ENCODE data around the gene CHKA.

CHKA gene

DNA sequence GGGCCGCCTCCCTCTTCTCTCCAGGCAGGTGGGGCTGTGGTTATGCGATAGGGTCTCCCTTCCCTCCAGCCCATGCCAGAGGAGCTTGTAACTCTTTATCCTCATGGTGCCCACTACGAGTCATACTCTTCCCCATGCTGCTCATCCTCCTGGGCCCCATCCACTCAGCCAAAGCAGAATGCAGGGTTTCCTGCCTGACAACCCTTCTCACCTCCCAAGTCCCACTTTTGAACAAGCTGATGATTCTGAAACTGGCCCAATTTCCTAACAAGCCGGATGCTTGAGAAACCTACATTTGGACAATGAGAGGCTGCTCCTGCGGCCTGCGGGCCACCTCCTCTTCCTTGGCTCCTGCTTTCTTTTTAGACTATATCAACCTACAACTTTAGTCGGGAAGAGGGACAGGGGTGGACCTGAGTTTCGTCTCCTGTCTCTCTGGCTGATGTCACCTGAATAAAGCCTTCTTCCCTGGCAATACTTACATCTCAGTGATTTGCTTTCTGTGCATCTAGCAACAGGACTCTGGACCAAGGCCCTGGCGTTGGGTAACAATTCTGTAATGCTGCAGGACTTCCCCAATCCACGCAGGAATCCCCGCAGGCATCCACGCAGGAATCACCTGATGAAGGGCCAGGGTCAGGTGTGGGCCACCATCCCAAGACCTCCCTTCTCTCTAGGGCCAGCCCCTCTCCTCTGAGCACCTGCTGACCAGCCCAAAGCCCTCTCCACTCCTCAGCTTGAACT, 92.2 kb downstream of the CHKA start:
- DNase-seq: no peak

- no peak for DNase-seq
Observed at GRCh38 chr11:68027667-68028066, 93.5 kb downstream of the CHKA start.

GRCh38 chr11:68026391-68027105, 94.6 kb downstream of the CHKA start:
- no peak for DNase-seq

DNA sequence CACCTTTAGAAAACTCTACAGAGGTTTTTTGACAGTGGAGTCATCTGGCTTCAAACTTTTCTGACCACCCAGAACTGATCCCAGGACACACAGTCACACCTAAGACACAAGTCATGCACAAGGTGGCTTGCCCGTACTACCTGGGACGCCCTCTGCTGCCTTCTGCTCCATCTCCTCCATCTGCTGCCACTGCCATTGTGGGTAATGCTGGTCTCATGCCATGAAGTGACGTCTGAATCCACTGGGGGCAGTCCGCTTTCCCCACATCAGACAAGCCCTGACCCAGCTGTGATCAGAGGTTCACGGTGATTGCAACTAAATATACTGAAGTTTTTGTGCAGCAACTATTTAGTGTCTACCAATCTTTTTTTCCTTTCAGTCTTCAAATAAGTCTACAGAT, 96.1 kb downstream of the CHKA start:
- DNase-seq: no peak

GRCh38 chr11:68024508-68024907, 96.7 kb downstream of the CHKA start:
- no peak for DNase-seq

GRCh38 chr11:68022531-68022930, 98.7 kb downstream of the CHKA start:
- no peak for DNase-seq

DNA sequence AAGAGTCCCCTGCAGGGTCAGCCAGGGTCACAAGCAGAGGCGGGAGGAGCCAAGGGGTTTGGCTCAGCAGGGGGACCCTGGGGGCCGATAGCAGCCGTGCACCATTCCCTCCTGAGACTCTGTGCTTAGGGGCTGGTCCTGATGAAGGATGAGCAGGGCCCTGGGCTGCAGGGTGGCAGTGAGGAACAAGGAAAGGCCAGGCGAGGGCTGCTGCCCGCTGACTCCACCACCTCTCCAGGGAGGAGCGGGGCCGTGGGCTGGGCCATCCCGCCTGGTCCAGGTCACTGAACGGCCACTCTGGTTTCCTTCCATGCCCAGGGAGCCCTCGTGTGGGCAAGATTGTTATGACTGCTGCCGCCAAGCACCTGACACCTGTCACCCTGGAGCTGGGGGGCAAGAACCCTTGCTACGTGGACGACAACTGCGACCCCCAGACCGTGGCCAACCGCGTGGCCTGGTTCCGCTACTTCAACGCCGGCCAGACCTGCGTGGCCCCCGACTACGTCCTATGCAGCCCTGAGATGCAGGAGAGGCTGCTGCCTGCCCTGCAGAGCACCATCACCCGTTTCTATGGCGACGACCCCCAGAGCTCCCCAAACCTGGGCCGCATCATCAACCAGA, 99.9 kb downstream of the CHKA start:
- no peak for DNase-seq

- no peak for DNase-seq
Observed at GRCh38 chr11:68020575-68020974, 100.6 kb downstream of the CHKA start.

- no peak for DNase-seq
Observed at GRCh38 chr11:68019486-68019885, 101.7 kb downstream of the CHKA start.

DNA sequence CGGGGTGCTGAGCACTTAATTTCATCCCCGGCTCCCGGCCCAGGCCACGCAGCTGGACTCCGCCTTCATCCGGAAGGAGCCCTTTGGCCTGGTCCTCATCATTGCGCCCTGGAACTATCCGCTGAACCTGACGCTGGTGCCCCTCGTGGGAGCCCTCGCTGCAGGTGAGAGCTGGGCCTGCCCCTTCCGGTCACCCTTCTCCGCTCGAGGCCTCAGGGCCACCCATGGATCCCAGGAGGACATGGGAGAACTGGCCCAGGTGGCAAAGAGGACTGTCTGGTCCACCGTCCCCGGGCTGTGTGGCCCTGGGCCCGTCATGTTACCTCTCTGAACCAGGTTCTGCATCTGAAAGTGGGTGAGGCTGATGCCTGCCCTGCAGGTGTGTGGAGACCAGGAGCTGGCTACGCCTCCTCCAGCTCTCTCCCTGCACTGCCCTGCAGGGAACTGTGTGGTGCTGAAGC, 102.4 kb downstream of the CHKA start:
- DNase-seq: no peak

GRCh38 chr11:68017980-68018729, 103.0 kb downstream of the CHKA start:
- no peak for DNase-seq

GRCh38 chr11:68016904-68017817, 104.0 kb downstream of the CHKA start:
- DNase-seq: no peak

GRCh38 chr11:68016161-68016903, 104.9 kb downstream of the CHKA start:
- DNase-seq: no peak

- DNase-seq: no peak
Observed at GRCh38 chr11:68015467-68015866, 105.7 kb downstream of the CHKA start.

GRCh38 chr11:68014947-68015447, 106.2 kb downstream of the CHKA start:
- DNase-seq: no peak

DNA sequence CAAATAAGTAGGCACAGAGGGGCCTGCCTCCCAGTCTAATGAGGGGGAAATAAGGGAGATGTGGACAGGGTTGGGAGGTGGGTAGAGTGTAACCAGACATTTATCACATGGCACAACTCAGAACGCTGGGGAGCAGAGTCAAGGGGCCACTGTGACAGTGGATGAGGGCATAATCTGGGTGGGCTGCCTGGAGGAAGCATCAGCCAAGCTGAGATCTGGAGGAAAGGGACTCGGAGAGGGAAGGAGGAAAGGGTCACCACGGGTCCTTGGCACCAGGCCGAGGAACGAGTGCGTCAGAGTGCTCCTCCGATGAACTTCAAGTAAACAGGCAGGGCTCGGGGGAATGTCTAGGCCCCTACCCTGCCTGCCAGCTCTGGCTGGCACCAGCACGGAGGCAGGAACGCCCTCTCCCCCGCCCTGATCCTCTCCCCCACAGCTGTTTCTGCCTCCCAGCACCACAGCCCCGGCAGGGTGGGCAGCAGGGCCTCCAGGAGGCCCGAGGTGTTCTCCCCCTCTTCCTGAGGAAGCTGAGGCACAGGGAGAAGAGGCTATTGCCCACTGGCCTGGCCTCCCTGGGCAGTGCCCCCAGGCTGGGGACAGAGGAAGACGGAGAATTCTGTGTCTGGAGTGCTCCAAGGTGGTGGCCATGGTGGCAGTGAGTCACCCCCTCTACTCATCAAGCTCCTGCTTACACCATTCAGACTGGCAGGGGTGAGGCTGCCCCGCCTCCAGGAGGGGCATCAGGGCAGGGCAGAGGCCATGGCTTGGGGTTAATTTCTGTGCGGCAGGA, 106.8 kb downstream of the CHKA start:
- DNase-seq: no peak

GRCh38 chr11:68013611-68014156, 107.5 kb downstream of the CHKA start:
- DNase-seq: no peak

DNA sequence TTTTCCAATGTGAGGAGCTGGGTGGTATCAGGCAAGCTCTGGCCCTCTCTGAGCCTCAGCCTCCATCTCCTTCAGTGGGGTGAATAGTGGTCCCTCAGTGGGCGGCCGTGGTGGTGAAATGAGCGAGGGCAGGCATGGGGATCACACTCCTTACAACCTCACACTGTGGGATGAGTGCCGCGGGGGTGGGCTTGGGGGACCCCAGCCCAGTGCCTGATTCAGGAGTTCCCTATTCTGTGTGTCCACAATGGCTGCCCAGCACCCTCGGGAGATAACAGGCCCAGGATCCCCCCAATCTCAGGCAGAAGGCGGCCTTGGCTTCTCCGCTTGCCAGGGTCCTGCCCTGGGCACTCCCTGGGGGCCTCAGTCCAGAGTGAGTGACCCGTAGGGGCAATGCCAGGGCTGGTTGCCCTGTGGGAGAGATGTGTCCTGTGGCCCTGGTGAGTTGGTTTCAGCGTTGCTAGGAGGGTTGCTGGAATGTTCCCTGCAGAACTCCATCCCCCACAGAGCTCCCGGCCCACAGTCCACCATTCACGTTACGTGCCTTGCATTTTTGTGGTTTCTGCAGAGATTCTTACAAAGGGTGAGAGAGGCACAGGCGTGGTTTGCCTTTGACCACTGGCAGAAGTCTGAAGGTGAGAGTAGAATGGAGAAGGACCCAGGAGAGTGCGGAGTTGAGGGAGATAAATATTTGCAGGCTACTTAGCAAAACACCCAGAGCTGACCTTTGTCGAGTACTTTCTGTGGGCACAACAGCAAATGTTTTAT, 108.2 kb downstream of the CHKA start:
- DNase-seq: no peak
